GM21825 (cell line): ENCODE measurements around the gene ORC2.
"Not testable (repeated sequence)": the region's sequence is repeated elsewhere in the genome, so short reads cannot be mapped to it uniquely, and the experiment has no call there.

Source experiments
- ATAC-seq: cut with Tn5 transposase; IDR thresholded peaks from one replicate; pipeline ENCODE4 v1.9.1; 2021; ENCODE audit warnings: mild to moderate bottlenecking, moderate library complexity; ENCODE audit not compliant: unreplicated experiment

Gene ORC2

GRCh38 chr2:200963124-200963917, at the start of gene ORC2:
ORC2 (minus strand) TSS chr2:200963660; CDS start chr2:200958123, 5,537 bp downstream.
- ATAC-seq = peak; percentile 87

GRCh38 chr2:201008296-201008829, 44.9 kb upstream of the ORC2 start:
- no peak for ATAC-seq

GRCh38 chr2:201007584-201007998, 44.1 kb upstream of the ORC2 start:
- no peak for ATAC-seq

- no peak for ATAC-seq
These were observed 43.2 kb upstream of the ORC2 start for GRCh38 chr2:201006704-201007103.

DNA sequence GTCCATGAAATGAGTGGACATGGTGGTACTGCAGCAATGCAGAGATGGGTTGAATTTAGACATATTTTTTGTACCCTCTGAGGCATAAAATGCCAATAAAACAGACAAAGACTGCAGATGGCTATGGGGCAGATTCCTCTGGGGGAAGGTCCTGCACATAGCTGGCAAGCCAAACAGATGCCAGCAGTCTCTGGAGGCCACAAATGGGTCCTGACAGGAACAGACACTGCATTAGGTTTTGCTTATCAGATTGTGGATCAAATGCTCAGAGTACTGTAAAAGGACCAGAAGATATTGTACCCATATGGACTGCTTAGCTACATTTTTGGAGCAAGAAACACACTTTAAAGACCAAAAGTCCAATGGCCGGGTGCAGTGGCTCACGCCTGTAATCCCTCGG, 40.9 kb upstream of the ORC2 start:
- ATAC-seq = no peak

DNA sequence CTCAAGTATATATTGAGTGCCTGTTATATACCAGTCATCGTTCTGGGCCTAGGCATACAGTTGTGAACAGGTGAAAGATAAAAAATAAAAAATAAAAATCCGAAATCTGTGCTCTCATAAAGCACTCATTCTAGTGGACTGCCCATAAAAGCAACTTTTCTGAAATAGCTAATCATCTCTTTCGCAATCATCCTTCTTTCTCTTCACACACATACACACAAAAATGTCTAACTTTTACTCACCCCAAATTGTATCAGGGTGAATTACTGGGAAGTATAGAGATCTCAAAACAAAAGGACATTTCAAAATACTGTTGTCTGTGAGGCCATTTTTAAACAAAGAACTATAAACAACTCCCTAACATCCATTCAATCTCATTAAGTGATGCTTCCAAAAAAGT, 29.6 kb upstream of the ORC2 start:
- ATAC-seq = no peak

DNA sequence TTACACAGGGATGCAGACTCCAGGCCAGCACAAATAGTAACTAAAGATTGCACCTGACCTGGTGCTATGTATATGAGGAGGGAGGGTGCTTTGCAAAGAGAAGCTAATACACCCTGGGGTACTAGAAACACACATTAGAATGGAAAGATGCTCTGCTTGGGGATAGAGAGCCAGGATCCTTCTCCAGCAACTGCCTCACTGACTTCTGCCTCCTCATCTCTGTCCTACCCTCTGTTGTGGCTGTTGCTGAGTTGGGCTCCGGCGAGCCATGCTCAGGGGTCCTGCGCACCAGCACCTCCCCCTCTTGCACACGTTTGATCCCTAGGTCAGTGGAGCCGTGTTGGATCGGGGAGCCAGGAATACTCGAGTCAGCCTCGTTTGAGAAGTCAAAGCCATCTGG, 23.7 kb upstream of the ORC2 start:
- ATAC-seq = no peak

DNA sequence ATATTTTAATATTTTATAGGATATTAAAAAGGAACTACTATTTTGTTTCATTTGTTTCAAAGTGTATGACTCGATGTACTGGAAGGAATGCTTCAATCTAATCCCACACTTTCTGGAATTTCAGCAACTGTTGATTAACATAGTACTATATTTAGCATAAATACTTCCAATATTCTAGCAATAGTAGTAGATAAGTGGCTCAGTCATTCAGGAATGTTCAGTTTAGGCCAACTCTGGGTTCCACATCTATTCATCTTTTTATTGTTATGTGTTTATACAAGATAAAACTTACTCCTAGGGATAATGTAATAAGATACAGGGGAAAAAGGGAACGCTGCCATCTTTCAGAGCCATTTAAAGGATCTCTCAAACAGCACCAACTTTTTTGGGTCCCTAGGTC, 22.3 kb upstream of the ORC2 start:
- ATAC-seq = no peak

DNA sequence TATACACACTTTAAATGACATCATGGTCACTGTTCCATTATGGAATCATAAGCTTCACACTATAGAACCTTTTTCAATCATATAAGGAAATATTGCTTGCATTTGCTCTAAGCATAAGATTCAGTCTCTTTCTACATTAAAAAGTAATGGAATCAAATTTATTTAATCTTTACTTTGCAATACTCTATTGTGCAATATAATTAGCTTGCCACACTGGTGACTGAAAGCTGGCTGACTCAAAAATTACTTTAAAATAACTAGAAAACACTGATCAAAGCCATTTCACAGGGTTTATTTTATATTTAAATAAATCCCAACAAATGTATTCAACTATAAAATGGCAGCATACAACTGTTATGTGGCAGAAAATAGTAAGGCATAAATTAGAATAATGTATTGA, 13.2 kb upstream of the ORC2 start:
- no peak for ATAC-seq

GRCh38 chr2:200975672-200976071, 12.2 kb upstream of the ORC2 start:
- ATAC-seq = no peak

DNA sequence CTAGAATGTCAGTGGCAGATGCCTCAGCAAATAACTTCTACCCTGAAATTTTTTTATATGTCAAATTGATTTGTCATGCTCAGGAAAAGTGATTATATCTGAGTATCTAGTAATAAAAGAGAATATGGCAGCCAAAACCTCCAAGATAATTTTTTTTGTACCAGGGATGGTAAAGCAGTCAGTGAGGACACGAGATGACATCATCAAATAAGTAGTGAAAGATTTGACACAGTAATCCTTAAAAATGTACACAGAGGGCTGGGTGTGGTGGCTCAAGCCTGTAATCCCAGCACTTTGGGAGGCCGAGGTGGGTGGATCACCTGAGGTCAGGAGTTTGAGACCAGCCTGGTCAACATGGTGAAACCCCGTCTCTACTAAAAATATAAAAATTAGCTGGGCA, 6.6 kb upstream of the ORC2 start:
- not testable (repeated sequence) for ATAC-seq

DNA sequence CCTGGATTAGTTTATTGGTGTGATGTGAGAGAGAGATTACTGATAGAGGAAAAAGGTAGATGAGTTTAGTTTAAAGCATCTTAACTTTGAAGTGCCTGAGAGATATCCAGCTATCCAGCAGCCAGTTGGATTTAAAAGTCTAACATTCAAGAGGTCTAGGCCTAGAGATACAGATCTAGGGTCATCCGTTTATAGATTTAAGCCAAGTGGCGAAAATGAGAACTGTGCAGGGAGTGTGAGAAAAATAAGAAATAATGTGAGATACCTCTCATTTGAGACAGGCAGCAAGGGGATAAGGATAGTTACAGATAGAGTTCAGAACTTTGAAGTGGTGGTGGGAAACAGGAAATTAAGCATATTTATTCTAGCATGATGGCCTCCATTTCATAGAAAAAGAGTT, 5.3 kb upstream of the ORC2 start:
- ATAC-seq = no peak

DNA sequence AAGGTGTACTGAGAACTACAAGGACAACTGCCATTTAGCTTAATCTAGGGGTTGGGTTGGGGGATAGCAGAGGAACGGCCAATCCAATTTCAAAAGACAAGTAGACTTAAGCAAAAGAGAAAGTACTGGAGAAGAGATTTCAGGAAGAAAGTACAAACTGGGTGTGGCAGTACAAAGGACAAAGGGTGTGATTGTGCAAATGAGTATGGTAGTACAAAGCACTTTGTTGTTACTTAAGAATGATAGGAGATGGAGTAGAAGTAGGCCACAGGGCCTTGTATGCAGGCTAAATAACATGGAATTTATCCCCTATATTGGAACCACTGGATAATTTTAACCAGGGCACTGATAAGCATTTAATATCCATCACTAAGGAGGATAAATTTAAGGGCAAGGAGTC, 4.7 kb upstream of the ORC2 start:
- ATAC-seq = no peak

DNA sequence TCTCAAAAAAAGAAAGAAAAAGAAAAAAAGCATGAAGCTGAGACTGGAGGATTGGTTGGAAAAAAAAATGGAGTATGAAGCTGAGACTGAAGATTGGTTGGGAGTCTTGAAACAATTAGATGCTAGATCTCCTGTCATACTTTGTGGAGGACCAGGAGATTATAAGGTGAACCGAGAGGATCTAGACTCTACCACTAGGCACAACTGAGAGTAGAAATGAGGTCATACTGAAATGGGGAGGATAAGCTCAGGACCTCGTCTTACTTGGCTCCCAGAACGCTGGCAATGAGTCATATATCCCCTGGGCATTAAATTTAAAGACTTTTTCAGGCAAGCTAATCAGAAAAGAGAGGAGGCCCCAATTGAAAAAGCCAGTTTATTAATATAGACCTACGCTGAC, 3.3 kb upstream of the ORC2 start:
- no peak for ATAC-seq

DNA sequence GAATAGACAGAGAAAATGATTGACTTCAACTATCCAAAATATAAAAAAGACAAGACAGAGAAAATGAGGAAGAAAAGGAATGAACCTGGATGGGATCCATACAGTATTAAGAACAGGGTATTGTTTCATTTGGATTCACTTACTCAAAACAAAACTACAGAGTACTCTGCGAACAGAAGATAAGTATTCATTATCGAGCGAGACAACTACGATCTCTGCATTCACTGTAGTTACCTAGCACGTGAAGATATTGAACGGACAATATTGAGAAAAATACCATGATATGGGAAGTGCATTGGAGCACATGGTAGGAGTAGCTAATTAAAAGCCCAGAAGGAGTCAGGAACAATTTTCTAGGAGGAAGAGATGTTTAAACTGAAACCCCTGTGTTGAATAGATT, 1.0 kb upstream of the ORC2 start:
- no peak for ATAC-seq

GRCh38 chr2:200963918-200964252, 425 bp upstream of the ORC2 start:
- ATAC-seq = peak; percentile 2

DNA sequence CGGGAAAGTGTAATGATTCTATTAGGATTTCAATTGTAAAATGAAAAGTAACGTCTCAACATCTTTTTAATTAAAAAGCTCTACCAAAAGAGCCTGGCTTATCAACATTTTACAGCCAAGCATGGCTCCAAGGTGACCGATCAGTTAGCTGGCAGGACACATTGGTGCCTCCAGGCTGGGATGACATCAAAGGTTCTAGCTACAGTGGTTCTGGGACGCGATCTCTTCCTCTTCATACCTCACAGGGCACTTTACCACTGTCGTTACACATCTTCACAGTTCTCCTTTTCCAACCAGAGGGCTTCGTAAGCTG, 693 bp downstream of the ORC2 start:
- peak; percentile 19 for ATAC-seq

DNA sequence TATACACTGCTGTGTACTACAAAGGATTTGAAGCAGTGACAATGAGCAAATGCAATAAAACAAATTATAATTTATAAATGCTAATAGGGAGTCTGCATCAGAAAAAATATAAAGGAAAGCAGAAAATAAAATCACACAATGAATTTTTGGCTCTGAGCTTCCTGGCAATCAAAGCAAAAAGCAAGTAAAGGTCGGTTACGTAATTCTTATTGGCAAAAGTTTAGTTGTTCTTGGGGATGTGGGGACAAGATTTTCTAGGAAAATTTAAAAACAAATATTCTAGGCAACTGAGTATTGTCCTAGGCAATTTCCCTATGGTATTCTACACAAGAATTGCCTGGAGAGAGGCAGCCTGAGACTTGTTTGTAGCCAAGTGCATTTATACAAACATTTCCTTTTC, 1.8 kb downstream of the ORC2 start:
- no peak for ATAC-seq

- no peak for ATAC-seq
These were observed 13.1 kb downstream of the ORC2 start for GRCh38 chr2:200950378-200950777.

DNA sequence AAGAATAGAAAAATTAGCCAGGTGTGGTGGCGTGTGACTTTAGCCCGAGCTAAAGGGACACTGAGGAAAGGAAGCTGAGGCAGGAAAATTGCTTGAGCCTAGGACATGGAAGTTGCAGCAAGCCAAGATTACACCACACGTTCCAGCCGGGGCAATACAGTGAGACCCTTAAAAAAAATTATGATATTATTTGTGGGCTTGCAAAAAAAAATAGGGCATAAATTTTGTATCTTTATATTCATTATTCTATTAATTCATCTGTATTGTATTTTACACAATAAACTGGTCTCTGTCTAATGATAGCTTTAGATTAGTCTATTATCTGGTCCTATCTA, 18.1 kb downstream of the ORC2 start:
- ATAC-seq = no peak

DNA sequence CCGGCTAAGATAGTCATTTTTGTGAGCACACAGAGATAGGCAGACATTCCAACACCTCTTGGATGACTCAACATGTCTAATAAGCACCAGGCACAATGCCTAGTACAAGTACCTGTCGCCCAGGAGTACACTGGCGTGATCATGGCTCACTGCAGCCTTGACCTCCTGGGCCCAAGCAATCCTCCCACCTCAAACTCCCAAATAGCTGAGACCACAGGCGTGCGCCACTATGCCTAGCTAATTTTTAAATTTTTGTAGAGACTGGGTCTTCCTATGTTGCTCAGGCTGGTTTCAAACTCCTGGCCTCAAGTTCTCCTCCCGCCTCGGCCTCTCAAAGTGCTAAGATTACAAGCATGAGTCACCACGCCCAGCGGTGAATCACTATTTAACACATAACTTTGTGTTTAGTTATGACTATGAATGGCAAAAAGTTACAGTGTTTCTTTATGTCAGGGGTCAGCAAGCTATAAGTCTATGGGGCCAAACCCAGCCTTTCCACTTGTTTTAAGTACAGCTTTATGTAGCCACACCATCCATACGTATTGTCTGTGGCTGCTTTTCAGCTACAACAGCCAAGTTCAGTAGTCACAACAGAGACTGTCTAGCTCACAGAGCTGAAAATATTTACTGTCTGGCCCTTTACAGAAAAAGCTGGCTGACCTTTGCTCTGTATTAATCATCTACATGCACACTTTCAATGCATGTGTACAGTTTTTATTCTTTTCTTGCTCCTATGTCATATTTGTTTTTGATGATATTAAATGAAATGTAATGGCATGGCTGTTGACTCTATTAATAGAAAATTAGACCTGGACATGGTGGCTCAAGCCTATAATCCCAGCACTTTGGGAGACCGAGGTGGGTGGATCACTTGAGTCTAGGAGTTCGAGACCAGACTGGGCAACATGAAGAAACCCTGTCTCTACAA, 18.7 kb downstream of the ORC2 start:
- no peak for ATAC-seq

- ATAC-seq = no peak
These were observed 19.8 kb downstream of the ORC2 start for GRCh38 chr2:200943527-200944105.
